COLO668 (cell line): Measurements from ENCODE around the gene PRDM16.
"Not testable (repeated sequence)": the region's sequence is repeated elsewhere in the genome, so short reads cannot be mapped to it uniquely, and the experiment has no call there.

Experiments used
- DNase-seq: peaks from one replicate; lab custom pipeline; 2025; ENCODE audit not compliant: unreplicated experiment; lab: John Stamatoyannopoulos, UW

The PRDM16 gene

DNA sequence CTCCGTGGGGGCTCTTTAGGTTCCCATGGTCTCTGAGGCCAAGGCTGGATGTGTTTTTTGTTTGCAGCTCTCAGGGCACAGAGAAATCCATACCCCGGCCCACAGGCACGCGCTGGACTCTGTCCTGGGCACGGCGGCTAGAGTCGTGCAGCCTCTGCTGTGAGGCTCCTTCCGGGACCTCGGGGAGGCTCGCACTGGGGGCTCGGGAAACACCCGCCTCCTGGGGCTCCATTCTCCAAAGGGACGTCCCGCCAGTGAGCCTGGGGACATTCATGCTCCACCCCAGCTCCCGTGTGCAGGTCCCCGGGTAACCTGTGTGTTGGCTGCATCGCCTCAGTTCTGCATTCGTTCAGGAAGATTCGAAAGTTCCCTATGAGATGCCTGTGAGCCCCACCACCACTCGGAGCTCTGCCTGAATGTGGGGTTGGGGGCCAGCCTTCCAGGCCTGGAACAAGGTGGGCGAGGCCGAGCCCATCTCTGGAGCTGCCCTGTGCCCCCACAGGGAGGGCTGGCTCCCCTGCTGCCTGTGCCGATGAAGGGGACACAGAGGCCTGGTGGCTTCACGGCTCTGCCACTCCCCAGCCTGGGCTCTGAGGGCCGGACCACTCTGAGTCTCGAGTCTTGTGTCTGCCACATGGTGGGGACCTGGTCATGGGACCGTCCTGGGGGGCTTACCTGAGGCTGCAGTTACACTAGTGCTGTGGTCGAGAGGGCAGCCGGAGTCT lies 203.5 kb downstream of the PRDM16 start:
- DNase-seq = no peak

DNA sequence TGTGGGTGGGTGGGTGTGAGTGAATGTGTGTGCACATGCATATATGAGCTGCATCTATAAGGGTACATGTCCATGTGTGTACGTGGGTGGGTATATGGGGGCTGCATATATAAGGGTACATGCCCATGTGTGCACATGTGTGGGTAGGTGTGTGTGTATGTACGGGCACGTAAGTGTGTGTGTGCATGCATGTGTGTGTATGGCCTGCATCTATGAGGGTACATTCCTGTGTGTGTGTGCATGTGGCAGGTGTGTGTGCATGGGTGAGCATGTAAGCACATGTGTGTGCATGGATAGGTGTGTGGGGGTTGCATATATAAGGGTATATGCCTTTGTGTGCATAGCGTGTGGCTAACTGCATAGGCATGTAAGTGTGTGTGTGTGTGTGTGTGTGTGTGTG lies 204.4 kb downstream of the PRDM16 start:
- DNase-seq = no peak

DNA sequence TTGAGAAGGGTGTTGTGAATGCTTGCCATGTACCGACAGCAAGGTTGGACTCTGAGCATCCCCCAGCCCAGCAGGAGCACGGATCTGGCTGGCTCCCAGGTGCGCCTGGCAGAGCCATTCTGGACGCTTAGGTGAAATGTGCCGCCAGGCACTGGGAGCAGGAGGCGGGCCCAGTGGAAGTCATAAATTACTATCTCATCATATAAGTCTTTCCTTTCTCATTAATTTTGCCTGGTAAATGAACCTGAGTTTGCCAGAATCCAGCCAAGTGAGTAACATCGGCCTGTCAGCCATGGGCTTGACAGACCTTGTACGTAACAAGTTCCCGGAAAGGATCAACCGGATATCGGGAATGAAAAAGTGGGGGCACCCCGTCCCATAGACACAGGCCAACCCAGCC lies 206.0 kb downstream of the PRDM16 start:
- no peak for DNase-seq

DNA sequence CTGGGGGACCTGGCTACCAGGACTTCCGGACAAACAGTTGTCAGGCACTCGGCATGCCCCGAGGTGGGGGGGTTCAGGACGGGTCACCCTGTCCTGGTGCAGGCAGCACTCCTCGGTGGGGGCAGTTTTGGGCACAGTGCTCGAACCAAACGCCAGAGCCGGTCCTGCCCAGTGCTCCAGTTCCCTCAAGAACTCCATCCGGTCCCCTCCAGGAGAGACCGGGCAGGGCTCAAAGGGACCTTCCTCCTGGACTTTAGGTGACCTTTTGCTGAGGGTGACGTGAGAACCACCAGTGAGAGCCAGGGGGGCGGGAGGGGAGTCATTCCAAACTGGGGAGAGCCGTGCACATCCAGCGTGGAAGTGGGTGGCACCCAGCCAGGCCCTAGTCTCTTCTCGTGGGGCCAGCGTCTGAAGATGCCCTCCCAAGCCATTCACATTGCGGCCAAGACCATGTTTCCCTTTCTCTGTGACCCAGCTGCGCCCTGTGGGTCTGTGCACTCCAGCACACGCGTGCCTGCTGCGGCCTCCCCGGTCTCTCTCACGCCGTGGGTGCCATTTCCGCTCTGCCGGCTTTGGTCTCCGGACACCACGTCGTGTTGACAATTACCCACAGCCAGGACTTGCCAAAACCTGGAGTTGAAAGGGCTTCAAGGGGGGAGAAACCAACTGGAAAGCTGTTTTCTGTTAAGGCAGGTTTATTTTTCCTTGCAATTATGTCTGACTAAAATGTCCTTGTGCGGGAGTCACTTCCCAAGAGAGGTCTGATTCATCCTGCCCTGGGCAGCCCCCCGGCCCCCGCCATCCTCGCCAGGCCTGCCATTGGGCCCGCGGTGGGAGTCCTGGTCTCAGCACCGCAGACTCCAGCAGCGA lies 206.7 kb downstream of the PRDM16 start:
- DNase-seq = no peak

DNA sequence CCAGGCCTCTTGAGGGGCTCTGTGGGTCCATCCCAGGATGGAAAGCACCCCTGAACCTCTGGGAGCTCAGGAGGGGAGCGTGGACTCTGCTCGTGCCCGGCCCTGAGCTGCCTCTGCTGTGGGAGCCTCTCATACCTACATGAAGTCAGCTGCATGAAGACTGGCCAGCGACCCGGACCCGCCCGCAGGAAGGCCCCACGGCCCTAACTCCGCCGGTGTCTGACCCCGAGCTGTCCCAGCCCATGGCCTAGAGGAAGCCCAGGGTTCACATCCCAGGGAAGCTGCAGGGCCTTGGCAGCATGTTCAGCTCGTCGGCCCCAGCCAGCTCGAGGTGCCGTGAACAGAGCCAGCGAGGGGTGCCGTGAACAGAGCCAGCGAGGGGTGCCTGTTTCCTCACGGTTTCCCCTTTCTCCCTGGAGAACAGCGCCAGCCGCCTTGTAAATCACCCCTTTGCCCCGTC lies 207.4 kb downstream of the PRDM16 start:
- DNase-seq = no peak

DNA sequence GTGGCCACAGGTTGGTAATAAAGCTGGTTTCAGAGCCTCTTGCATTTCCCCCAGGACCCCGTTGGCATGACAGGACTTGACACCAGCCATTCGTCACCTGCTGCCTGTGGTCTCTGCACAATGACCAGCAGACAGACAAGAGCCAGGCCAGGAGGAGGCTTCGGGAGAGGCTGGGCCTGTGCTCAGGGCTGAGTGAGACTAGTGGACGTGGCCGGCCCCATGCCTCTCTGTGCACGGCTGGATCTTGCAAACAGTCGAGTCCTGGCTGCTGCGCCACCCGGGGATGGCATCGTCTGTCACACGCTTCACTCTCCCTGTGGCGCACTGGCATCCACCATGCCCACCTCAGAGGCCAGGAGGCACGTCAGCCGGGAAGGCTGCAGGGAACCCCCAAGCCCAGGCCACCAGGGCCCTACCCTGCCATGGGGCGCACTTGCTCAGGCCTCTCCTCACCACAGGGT lies 208.0 kb downstream of the PRDM16 start:
- DNase-seq = no peak

DNA sequence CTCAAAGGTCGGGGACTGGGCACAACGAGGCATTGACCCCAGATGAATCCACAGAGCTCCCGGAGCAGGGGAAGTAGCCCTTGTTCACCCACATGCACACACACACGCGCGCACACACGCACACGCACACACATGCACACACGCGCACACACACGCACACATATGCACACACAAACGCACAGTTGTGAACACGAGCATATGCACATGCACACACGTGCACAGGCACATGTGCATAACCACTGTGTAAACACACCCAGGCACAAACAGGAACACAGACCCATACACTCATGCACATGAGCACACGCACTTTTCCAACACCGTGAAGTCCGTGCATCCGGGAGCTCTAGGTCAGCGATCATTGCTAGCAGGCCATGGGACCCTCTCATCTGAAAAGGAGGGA lies 208.6 kb downstream of the PRDM16 start:
- no peak for DNase-seq

DNA sequence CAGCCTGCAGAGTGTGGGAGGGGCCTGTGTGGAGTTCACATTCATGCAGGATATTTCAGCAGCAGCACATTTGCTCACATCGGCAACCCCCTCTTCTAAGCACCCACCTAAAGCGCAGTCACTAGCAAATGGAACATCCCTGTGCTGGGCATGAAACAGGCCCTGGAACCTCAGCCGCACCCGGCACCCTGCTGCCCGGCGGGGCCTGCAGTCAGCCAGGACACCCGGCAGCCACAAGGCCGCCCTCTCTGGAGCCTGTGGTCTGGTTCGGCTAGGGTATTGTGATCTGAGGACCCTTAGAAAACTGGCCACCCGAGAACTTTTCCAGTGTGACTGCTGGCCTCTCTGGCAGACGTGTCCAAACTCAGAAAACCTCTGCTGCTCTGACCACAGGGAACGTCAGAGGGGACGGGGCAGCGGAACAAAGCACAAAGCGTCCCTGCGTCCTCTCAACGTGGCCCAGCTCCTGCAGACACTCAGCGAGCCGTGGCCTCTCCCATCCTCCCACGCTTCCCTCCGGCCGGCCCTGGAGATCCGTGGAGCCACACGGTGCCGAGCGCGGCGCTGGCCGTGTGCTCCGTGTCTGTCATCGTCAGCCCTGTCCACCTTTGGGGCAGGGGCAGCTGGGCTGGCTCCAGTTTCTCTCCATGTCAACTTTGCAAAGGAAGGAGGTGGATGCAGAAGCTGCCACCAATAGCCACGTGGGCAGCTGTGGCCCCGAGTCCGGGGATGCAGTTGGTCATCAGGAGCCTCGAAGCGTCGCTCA lies 209.6 kb downstream of the PRDM16 start:
- no peak for DNase-seq

DNA sequence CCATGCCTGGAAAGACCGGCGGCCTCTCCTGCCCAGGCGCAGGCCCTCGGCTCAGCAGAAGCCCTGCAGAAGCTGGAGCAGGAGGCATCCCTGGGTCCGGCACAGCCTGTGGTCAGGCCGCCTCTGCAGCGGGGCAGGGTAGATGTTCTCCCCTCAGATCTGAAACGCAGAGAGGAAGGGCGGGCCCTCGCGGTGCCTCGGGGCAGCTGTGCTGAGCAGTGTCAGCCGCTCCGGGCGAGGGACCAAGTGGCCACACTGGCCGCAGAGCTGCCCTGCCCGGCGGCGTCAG lies 210.1 kb downstream of the PRDM16 start:
- DNase-seq = no peak

DNA sequence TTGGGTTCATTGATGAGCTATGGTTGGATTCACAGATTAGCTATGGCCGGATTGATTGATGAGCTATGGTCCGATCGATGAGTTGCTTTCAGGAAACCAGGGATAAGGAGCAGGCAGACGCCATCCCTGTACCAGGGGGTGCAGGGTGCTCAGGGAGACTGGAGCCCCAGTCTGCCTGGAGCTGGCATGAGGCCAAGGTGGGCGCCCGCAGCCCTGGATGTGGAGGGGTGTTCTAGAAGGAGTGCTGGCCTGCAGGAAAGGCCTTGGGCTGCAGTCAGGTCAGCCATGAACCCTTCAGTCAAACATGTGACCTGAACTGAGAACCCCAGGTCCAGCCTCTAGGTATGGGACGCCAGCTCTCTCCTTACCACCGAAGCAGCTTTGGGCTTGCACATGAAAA lies 212.7 kb downstream of the PRDM16 start:
- no peak for DNase-seq

DNA sequence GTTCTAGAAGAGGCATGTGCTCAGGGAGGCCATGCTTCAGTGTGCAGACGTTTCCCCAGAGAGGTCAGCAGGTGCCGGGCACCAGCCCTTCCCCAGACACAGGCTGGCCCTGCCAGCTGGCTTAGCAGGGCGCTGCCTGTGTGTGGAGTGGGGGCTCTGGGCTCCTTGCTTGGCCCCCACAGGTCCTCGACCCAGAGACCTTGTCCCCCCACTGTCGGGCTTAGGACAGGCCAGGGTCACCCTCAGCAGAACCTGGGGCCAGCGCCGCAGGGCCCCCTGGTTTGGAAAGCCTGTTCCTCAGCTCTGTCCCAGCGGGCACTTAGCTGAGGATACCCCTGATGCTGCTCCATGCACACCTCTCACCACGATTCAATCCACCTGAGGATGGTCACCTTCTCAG lies 213.2 kb downstream of the PRDM16 start:
- DNase-seq = no peak

DNA sequence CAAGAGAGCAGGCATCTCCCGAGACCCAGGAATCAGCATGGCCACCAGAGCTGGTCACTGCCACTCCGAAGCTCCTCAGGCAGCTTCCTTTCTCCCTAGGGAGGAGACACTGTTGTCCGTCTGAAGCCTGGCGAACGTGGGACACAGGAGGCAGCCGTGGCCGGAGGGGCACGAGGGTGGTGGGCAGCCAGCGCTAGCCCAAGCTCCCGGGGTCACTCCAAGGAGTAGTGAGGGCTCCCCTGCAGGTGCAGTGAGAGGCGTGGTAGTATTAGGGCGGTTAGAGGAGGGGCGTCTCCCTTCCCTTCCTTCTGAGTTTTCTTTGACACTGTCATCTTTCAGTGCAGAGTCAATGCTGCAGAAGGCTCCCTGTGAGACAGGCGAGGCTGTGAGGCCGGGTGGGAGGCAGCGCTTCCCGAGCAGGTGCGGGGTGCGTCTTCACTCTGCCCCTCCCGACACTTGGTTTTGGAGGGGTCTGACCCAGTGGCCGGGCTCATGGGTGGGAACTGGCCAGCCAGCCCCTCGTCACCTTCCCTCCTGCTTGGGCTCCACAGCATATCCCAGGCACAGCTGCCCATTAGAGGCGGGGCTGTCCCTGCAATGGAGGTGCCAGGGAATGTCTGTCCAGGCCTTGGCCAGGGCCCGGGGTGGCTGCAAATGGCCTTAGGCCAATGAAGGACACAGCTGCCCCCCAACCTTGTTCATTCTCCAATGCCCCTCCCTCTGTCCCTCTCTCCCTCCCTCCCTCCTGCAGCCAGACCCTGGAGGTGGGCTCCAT lies 213.8 kb downstream of the PRDM16 start:
- no peak for DNase-seq

DNA sequence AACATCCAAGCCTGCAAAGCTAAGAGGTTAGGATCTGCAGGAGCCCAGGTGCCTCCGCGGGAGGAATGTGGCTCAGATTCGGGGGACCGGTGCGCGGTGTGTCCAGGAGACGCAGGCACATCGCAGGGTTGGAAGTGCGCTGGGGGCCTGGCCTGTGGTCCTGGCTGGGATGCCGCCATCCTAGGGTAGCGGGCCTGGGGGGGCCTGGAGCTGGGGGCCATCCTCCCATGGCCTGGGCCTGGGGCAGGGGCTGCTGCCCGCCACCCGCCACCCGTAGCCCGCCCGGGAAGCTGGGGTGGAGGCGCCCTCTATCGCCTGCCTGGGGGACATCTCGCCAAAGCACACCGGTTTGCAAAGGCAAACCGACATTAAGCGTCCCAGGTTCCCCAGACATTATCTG lies 214.8 kb downstream of the PRDM16 start:
- no peak for DNase-seq

DNA sequence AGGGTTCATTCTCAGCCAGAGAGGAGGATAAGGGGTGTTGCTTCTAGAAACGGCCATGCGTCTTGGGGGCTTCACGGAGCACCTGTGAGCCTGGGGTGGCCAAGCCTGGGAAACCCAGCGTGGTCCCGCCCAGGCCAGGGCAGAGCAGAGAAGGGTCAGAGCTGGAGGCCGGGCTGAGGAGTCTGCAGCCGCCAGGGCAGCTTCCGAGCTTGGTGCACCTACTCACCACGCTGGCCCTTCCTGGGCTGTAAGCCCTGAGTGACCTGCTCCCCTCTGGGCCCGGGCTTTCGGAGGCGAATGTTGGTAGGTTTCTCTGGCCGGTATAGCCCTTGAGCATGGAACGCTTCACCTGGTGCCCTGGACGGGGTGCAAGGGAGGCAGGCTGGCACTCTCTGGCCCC lies 215.7 kb downstream of the PRDM16 start:
- DNase-seq = no peak

DNA sequence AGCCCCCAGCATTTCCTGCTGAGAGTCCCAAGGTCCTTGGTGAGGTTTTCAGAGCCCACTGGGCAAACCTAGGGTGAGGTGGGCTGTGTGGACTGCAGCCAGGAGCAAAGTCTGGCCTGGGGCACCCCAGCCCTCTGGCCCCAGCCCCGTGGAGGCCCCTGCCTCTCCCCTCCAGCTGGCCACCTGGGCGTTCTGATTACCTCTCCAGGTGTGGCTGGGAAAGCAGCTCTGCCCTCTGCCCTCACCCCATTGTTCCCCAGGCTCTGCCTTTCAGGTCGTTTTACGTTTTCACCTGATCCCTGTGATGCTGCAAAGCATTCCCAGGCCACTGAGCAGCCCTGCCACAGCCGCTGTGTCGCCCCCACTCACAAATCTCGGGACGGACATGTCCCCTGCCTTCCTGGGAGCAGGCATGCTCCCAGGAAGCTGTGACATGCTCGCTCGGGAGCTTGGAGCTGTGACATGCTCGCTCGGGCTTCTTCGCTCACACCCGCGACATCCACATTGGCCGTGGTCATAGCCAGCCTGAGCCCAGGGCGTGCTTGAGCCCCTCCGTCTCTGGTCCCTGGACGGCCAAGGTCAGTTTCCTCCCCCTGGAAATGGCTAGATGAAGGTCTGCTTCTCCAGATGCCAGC lies 216.2 kb downstream of the PRDM16 start:
- no peak for DNase-seq

DNA sequence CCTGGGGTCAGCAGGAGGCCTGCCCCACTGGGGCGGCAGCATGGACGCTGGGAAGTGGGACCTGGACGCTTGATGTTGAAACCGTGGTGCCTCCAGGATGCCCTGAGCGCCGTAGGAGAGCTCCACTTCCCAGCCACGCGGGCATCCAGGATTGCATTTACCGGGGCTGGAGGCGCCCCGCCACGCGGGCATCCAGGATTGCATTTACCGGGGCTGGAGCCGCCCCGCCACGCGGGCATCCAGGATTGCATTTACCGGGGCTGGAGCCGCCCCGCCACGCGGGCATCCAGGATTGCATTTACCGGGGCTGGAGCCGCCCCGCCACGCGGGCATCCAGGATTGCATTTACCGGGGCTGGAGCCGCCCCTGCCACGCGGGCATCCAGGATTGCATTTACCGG lies 218.1 kb downstream of the PRDM16 start:
- DNase-seq = not testable (repeated sequence)

DNA sequence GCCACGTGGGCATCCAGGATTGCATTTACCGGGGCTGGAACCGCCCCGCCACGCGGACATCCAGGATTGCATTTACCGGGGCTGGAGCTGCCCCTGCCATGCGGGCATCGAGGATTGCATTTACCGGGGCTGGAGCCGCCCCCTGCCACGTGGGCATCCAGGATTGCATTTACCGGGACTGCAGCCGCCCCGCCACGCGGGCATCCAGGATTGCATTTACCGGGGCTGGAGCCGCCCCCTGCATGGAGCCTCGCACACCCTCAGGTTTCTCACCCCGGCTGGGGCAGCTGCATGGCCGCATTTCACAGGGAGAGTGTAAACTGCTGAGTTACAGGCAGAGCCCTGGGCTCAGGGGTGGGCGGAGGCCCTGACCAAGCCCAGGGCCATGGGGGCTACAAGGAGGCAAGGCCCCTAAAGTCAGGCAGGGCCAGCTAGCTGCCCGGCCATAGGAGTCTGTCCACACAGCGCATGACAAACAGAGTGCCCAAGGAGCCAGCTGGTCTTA lies 218.7 kb downstream of the PRDM16 start:
- no peak for DNase-seq

DNA sequence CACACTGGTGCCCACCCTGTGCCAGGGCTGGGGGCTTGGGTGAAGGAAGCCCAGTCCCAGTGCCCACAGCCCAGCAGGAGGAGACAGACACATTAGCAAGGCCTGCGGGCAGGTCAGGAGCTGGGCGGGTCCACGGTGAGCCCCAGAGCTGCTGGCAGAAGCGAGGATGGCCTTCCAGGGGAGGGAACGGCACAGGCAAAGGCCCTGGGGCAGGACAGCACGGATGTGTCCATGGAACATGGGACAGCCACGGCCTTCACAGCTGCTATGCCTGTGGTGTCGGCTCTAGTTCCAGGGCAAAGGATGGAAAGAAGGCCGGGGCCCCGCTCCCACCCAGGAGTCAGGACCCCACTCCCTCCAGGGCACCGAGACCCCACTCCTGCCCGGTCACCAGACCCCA lies 220.5 kb downstream of the PRDM16 start:
- DNase-seq = no peak

DNA sequence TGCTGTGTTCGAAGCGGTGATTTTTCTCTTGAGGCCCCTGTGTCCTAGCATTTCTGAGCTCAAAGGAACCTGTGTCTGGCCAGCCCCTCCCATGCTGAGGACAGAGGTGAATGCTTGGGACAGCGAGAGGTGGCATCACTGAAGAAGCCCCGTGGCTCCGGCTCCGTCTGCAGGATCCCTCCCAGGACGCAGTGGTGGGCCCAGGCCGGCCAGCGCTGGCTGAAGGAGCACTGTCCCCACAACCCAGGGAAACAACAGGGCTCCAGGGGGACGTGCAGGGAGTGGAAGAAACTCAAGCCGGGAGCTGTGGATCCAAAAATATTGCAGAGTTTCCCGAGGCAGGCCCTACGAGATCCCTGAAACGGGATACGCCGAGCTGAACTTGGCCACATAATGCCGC lies 221.4 kb downstream of the PRDM16 start:
- no peak for DNase-seq

DNA sequence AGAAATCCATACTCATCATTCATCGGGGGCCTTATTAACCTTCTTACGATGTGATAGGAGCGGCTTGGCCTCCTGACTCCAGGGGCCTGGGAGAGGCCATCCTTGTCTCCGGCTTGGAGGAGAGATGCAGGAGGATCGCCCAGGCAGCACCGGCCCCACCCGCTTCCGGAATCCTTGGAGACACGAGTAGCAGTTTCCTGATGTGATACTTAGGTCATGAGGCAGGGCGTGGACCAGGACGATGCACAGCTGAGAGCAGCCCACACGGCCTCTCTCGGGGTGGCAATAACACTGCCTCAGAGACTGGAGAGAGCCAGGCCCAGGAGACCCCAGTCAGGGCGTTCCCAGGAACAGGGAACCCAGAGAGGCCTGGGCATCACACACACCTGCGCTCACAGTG lies 221.9 kb downstream of the PRDM16 start:
- no peak for DNase-seq
